Activated B cell treated with CpG ODN at 0.5 μM for 24 hours (primary cell): ENCODE measurements around the gene CHST15. TPM values are rescaled to one million over a fixed set of nuclear protein-coding genes. Genes with fewer than 3 reads are reported as not detected.

Experiments
- ATAC-seq: fragments of 200-7000 bp; cut with Tn5 transposase; one replicate; pipeline ENCODE4 v1.10.0; 2021; ENCODE audit warnings: low read depth, mild to moderate bottlenecking, moderate library complexity
- CTCF ChIA-PET: fragments of 350-600 bp; sonication (Branson Sonifier 250); formaldehyde crosslinking; loops from one replicate; lab custom pipeline; 2021; ENCODE audit warnings: antibody characterized with exemption; lab: Charles Lee
- POLR2A ChIA-PET: fragments of 350-600 bp; sonication (Branson Sonifier 250); formaldehyde crosslinking; loops from one replicate; lab custom pipeline; 2021; ENCODE audit warnings: antibody characterized with exemption; lab: Charles Lee
- DNase-seq: peaks from one replicate; pipeline ENCODE4 v3.0.0; 2022
- H3K27ac Mint-ChIP-seq: one replicate; pipeline ENCODE4 v1.8.0; 2020; ENCODE audit warnings: mixed read lengths
- H3K27me3 Mint-ChIP-seq: one replicate; pipeline ENCODE4 v1.8.0; 2021; ENCODE audit warnings: mixed read lengths
- H3K36me3 Mint-ChIP-seq: one replicate; pipeline ENCODE4 v1.8.0; 2021; ENCODE audit warnings: low read depth, mixed read lengths
- H3K4me1 Mint-ChIP-seq: one replicate; pipeline ENCODE4 v1.8.0; 2021; ENCODE audit warnings: mixed read lengths
- H3K4me3 Mint-ChIP-seq: one replicate; pipeline ENCODE4 v1.8.0; 2020; ENCODE audit warnings: mild to moderate bottlenecking, mixed read lengths
- H3K9me3 Mint-ChIP-seq: one replicate; pipeline ENCODE4 v1.8.0; 2020; ENCODE audit warnings: mixed read lengths
- CTCF ChIP-seq: fragments of 200-600 bp; IDR thresholded peaks from one replicate; pipeline ENCODE4 v1.8.0; 2022; ENCODE audit warnings: antibody characterized with exemption, mild to moderate bottlenecking
- intact Hi-C: fragments of 100-400 bp; cut with micrococcal nuclease; formaldehyde crosslinking; loops from one replicate; pipeline ENCODE4 v1.15.1; 2024
- total RNA-seq: library from RNA; stranded (reverse); gene quantifications from 2 replicates; pipeline ENCODE4 v1.2.3, GENCODE V29; 2022

Gene CHST15
- total RNA-seq, 1 donor from 2014 or later = 13.8 TPM

- no peak overlapping the region for H3K27ac Mint-ChIP-seq
- POLR2A ChIA-PET = interaction anchor here (1.5 to 2.0 kb wide), 2 partner anchors 8 to 10 kb away, joined by 4 to 12 read pairs; no protein-coding TSS in a partner anchor
- intact Hi-C loops = no loop called here
- CTCF ChIA-PET = no interaction called here
- no peak for DNase-seq
- H3K4me1 Mint-ChIP-seq = peaks cover 63% of the 10 kb centered on the region
- ATAC-seq = no peak
- TF ChIP-seq CTCF = no peak
- no peaks in the 10 kb centered on the region for H3K27me3 Mint-ChIP-seq
- H3K4me3 Mint-ChIP-seq = no peak overlapping the region
- no peaks in the 10 kb centered on the region for H3K9me3 Mint-ChIP-seq
- H3K36me3 Mint-ChIP-seq = peaks cover 18% of the 10 kb centered on the region
Measured at GRCh38 chr10:124083740-124084397, 9.5 kb downstream of the CHST15 start.

- ChIA-PET CTCF (no interaction called here), POLR2A (interaction anchor here (2.0 kb wide), 1 partner anchor 9 kb away, joined by 12 read pairs; no protein-coding TSS in a partner anchor)
- TF ChIP-seq CTCF = no peak
- peaks cover 18% of the 10 kb centered on the region for H3K36me3 Mint-ChIP-seq
- ATAC-seq (no peak), DNase-seq (no peak)
- no peaks in the 10 kb centered on the region for H3K27me3 Mint-ChIP-seq
- no peaks in the 10 kb centered on the region for H3K9me3 Mint-ChIP-seq
- no peak overlapping the region for H3K27ac Mint-ChIP-seq
- H3K4me3 Mint-ChIP-seq = no peak overlapping the region
- peaks cover 61% of the 10 kb centered on the region for H3K4me1 Mint-ChIP-seq
- intact Hi-C loops = no loop called here
Measured at GRCh38 chr10:124083047-124083739, 10.2 kb downstream of the CHST15 start.

- no peak for TF ChIP-seq CTCF
- ATAC-seq (no peak), DNase-seq (no peak)
- Mint-ChIP-seq H3K27me3 (no peaks in the 10 kb centered on the region), H3K27ac (no peak overlapping the region), H3K4me1 (peaks cover 63% of the 10 kb centered on the region), H3K4me3 (no peak overlapping the region), H3K9me3 (no peaks in the 10 kb centered on the region), H3K36me3 (peaks cover 18% of the 10 kb centered on the region)
- intact Hi-C loops = no loop called here
- ChIA-PET POLR2A (interaction anchor here (2.0 kb wide), 1 partner anchor 10 kb away, joined by 12 read pairs; no protein-coding TSS in a partner anchor), CTCF (no interaction called here)
Measured at GRCh38 chr10:124082555-124082954, 10.8 kb downstream of the CHST15 start.

GRCh38 chr10:124081547-124082140, 11.8 kb downstream of the CHST15 start:
- ChIA-PET CTCF (interaction anchor here (1.4 kb wide), 1 partner anchor 307 kb away, joined by 5 read pairs; no protein-coding TSS in a partner anchor), POLR2A (no interaction called here)
- H3K36me3 Mint-ChIP-seq = peaks cover 18% of the 10 kb centered on the region
- H3K4me3 Mint-ChIP-seq = no peak overlapping the region
- no peaks in the 10 kb centered on the region for H3K9me3 Mint-ChIP-seq
- H3K4me1 Mint-ChIP-seq = peaks cover 68% of the 10 kb centered on the region
- ATAC-seq (no peak), DNase-seq (no peak)
- no peaks in the 10 kb centered on the region for H3K27me3 Mint-ChIP-seq
- TF ChIP-seq CTCF = no peak
- no peak overlapping the region for H3K27ac Mint-ChIP-seq
- intact Hi-C loops = loop anchor here (2.0 kb wide), 1 partner anchor 15 kb away; no protein-coding TSS in a partner anchor

GRCh38 chr10:124079864-124080263, 13.5 kb downstream of the CHST15 start:
- ChIA-PET CTCF (no interaction called here), POLR2A (no interaction called here)
- intact Hi-C loops = loop anchor here (2.0 kb wide), 1 partner anchor 13 kb away; no protein-coding TSS in a partner anchor
- Mint-ChIP-seq H3K9me3 (no peaks in the 10 kb centered on the region), H3K4me3 (peak overlapping the region; percentile 41), H3K27ac (peak overlapping the region; percentile 68), H3K27me3 (no peaks in the 10 kb centered on the region), H3K36me3 (peaks cover 18% of the 10 kb centered on the region), H3K4me1 (peaks cover 65% of the 10 kb centered on the region)
- no peak for DNase-seq
- peak; percentile 33 for ATAC-seq
- TF ChIP-seq CTCF = no peak
